B cell (primary cell): ENCODE measurements around the gene AGT. TPM values are rescaled to one million over a fixed set of nuclear protein-coding genes. Genes with fewer than 3 reads are reported as not detected.

ENCODE experiments used
- ATAC-seq: fragments of 200-7000 bp; cut with Tn5 transposase; one replicate; pipeline ENCODE4 v1.10.0; 2021; ENCODE audit warnings: low read depth, mild to moderate bottlenecking, moderate number of reproducible peaks, moderate library complexity
- CTCF ChIA-PET: fragments of 350-600 bp; sonication (Branson Sonifier 250); formaldehyde crosslinking; loops from one replicate; lab custom pipeline; 2021; ENCODE audit warnings: antibody characterized with exemption, inconsistent platforms; lab: Charles Lee
- POLR2A ChIA-PET: fragments of 350-600 bp; sonication (Branson Sonifier 250); formaldehyde crosslinking; loops from one replicate; lab custom pipeline; 2021; ENCODE audit warnings: antibody characterized with exemption; lab: Charles Lee
- DNase-seq: peaks from one replicate; pipeline ENCODE4 v3.0.0; 2013
- H2AFZ ChIP-seq: 2 replicates; pipeline ENCODE4 v1.6.1; 2012; ENCODE audit warnings: mild to moderate bottlenecking, low read depth, low read length; ENCODE audit not compliant: insufficient read depth, poor library complexity, severe bottlenecking
- H3K27ac ChIP-seq, 2 donors: 1 replicate in 1 of 2; 2 replicates in 1 of 2; pipeline ENCODE4 v1.5.1; 2012 to 2013; ENCODE audit warnings: low read length in 2 of 2, mild to moderate bottlenecking in 2 of 2, moderate library complexity in 1 of 2
- H3K27me3 ChIP-seq, 4 experiments: fragments of 200-600 bp in 1 of 4; sonication (generic) in 1 of 4; replicated peaks in 1 of 4; 1 replicate in 2 of 4; 2 replicates in 2 of 4; pipeline versions ENCODE4 v1.6.1 to v1.7.0; 2013 to 2016; ENCODE audit warnings: low read length in 3 of 4, mild to moderate bottlenecking in 2 of 4, mixed read lengths in 1 of 4, moderate library complexity in 1 of 4; ENCODE audit not compliant: insufficient read depth in 4 of 4, control insufficient read depth in 3 of 4; ENCODE audit errors: control extremely low read depth in 1 of 4
- H3K36me3 ChIP-seq, 2 experiments: replicated peaks in 1 of 2; 1 replicate in 1 of 2; 2 replicates in 1 of 2; pipeline versions ENCODE4 v1.6.1 to v1.7.1; 2013; ENCODE audit warnings: low read length in 1 of 2; ENCODE audit not compliant: insufficient read depth in 2 of 2, control insufficient read depth in 1 of 2; ENCODE audit errors: control extremely low read depth in 1 of 2, extremely low read depth in 1 of 2
- H3K4me1 ChIP-seq, 2 donors: fragments of 200-600 bp in 1 of 2; sonication (generic) in 1 of 2; 1 replicate in 1 of 2; 2 replicates in 1 of 2; pipeline versions ENCODE4 v1.5.1 to v1.6.1; 2013 to 2017; ENCODE audit warnings: low read length in 2 of 2; ENCODE audit not compliant: control insufficient read depth in 2 of 2, insufficient read depth in 2 of 2
- H3K4me2 ChIP-seq: replicated peaks from 2 replicates; pipeline ENCODE3; 2012; ENCODE audit warnings: mild to moderate bottlenecking, low read depth, low read length; ENCODE audit not compliant: poor library complexity, severe bottlenecking
- H3K4me3 ChIP-seq, 5 experiments: fragments of 200-600 bp in 1 of 5; sonication (generic) in 1 of 5; 1 replicate in 3 of 5; 2 replicates in 2 of 5; pipeline versions ENCODE4 v1.5.1 to v1.7.0; 2011 to 2016; ENCODE audit warnings: low read length in 4 of 5, mild to moderate bottlenecking in 4 of 5, low read depth in 2 of 5, control low read depth in 1 of 5, moderate library complexity in 1 of 5; ENCODE audit not compliant: insufficient read depth in 1 of 5; ENCODE audit errors: control extremely low read depth in 1 of 5, extremely low read depth in 1 of 5
- H3K79me2 ChIP-seq: fragments of 200-600 bp; sonication (generic); one replicate; pipeline ENCODE4 v1.6.0; 2016; ENCODE audit warnings: low read length; ENCODE audit not compliant: control insufficient read depth, insufficient read depth
- H3K9ac ChIP-seq: fragments of 200-600 bp; sonication (generic); 2 replicates; pipeline ENCODE4 v1.6.1; 2017; ENCODE audit warnings: mild to moderate bottlenecking, low read length, moderate library complexity
- H3K9me3 ChIP-seq, 3 donors: one replicate each; pipeline versions ENCODE4 v1.6.1 to v1.7.1; 2013; ENCODE audit warnings: low read length in 2 of 3; ENCODE audit not compliant: control insufficient read depth in 2 of 3, insufficient read depth in 1 of 3; ENCODE audit errors: control extremely low read depth in 1 of 3
- H4K20me1 ChIP-seq: 2 replicates; pipeline ENCODE4 v1.6.0; 2012; ENCODE audit warnings: mild to moderate bottlenecking, low read length; ENCODE audit not compliant: insufficient read depth, control insufficient read depth, poor library complexity, severe bottlenecking
- H3K27ac Mint-ChIP-seq: one replicate; pipeline ENCODE4 v1.8.0; 2021; ENCODE audit warnings: mixed read lengths
- H3K27me3 Mint-ChIP-seq: one replicate; pipeline ENCODE4 v1.8.0; 2021; ENCODE audit warnings: mixed read lengths
- H3K4me1 Mint-ChIP-seq: one replicate; pipeline ENCODE4 v1.8.0; 2021; ENCODE audit warnings: mixed read lengths
- H3K4me3 Mint-ChIP-seq: one replicate; pipeline ENCODE4 v1.8.0; 2021; ENCODE audit warnings: mixed read lengths
- H3K9me3 Mint-ChIP-seq: one replicate; pipeline ENCODE4 v1.8.0; 2022; ENCODE audit warnings: mixed read lengths; ENCODE audit not compliant: insufficient read depth
- EZH2 ChIP-seq: IDR thresholded peaks from 2 replicates; pipeline ENCODE4 v1.6.1; 2012; ENCODE audit warnings: borderline replicate concordance, low read depth, mild to moderate bottlenecking, moderate library complexity, low read length; ENCODE audit not compliant: insufficient read depth, poor library complexity, severe bottlenecking
- WGBS: methylation state at CpG from one replicate; pipeline ENCODE4 v1.1.5; 2013; ENCODE audit warnings: missing lambda C conversion rate; ENCODE audit not compliant: insufficient coverage; 5-methylcytosine and 5-hydroxymethylcytosine counted together
- intact Hi-C: fragments of 100-400 bp; cut with micrococcal nuclease; formaldehyde crosslinking; loops from one replicate; pipeline ENCODE4 v1.10.0; 2022
- polyA plus RNA-seq: library from polyadenylated mRNA; depleted of rRNA; stranded (reverse); fragments of >200 nt; gene quantifications from 2 replicates; pipeline ENCODE4 v1.2.3, GENCODE V29; 2012
- total RNA-seq, 2 donors: library from RNA; stranded (reverse); fragments of 120-200 nt in 1 of 2; gene quantifications; 1 replicate in 1 of 2; 2 replicates in 1 of 2; pipeline versions ENCODE4 v1.2.3 to v1.2.4, GENCODE V29; 2013 to 2022
- TF ChIP-seq, protein P1 (sequence below): fragments of 200-600 bp; IDR thresholded peaks from one replicate; pipeline ENCODE4 v1.8.0; 2022; ENCODE audit warnings: antibody characterized with exemption, mild to moderate bottlenecking

Gene AGT
- total and polyA plus RNA-seq, 2 donors (not counting 1 experiment from before 2014, with no cell fraction given): not detected

DNA sequence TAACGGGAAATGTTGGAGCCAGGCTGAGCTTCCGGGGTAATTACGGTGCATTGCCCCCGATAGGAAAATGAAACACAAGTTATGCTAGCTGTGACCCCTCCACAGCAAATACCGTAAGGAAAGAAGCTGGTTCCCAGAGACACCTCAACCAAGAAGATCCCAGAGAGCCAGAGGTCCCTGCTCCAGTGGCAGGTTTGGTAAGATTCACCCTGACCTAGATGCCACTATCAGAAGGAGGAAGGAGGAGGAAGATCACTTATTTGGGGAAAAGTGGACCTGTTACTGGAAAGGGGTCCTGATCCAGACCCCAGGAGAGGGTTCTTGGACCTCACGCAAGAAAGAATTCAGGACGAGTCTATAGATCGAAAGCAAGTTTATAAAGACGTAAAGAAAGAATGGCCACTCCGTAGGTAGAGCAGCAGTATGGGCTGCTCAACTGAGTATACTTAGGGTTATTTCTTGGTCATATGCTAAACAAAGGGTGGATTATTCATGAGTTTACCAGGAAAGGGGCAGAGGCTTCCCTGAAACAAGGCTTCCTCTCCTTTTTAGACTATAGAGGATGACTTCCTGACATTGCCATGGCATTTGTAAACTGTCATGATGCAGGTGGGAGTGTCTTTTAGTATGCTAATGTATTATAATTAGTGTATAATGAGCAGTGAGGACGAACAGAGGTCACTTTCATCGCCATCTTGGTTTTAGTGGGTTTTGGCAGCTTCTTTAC is 25.8 kb upstream of the AGT start:
- no peaks in the 10 kb centered on the region for H3K36me3 ChIP-seq
- DNase-seq (no peak), ATAC-seq (no peak)
- ChIA-PET CTCF (no interaction called here), POLR2A (no interaction called here)
- no peak overlapping the region for H3K4me3 ChIP-seq
- Mint-ChIP-seq H3K4me3 (no peak overlapping the region), H3K27me3 (peaks cover 38% of the 10 kb centered on the region), H3K4me1 (no peaks in the 10 kb centered on the region), H3K27ac (no peak overlapping the region), H3K9me3 (no peaks in the 10 kb centered on the region)
- H2AFZ ChIP-seq: no peak overlapping the region
- no peaks in the 10 kb centered on the region for H3K4me1 ChIP-seq
- TF ChIP-seq EZH2: no peak
- TF ChIP-seq, protein P1, sequence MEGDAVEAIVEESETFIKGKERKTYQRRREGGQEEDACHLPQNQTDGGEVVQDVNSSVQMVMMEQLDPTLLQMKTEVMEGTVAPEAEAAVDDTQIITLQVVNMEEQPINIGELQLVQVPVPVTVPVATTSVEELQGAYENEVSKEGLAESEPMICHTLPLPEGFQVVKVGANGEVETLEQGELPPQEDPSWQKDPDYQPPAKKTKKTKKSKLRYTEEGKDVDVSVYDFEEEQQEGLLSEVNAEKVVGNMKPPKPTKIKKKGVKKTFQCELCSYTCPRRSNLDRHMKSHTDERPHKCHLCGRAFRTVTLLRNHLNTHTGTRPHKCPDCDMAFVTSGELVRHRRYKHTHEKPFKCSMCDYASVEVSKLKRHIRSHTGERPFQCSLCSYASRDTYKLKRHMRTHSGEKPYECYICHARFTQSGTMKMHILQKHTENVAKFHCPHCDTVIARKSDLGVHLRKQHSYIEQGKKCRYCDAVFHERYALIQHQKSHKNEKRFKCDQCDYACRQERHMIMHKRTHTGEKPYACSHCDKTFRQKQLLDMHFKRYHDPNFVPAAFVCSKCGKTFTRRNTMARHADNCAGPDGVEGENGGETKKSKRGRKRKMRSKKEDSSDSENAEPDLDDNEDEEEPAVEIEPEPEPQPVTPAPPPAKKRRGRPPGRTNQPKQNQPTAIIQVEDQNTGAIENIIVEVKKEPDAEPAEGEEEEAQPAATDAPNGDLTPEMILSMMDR: no peak
- intact Hi-C loops: no loop called here
- WGBS: 96% methylated on average over 7 of the region's 12 CpGs
- H3K79me2 ChIP-seq: no peaks in the 10 kb centered on the region
- no peak overlapping the region for H3K27ac ChIP-seq
- no peak overlapping the region for H3K4me2 ChIP-seq
- peaks cover 0 to 10% (median 0%) of the 10 kb centered on the region in 4 experiments for H3K27me3 ChIP-seq
- H4K20me1 ChIP-seq: no peaks in the 10 kb centered on the region
- H3K9me3 ChIP-seq: peaks cover 0 to 3% (median 0%) of the 10 kb centered on the region in 3 donors
- no peak overlapping the region for H3K9ac ChIP-seq

DNA sequence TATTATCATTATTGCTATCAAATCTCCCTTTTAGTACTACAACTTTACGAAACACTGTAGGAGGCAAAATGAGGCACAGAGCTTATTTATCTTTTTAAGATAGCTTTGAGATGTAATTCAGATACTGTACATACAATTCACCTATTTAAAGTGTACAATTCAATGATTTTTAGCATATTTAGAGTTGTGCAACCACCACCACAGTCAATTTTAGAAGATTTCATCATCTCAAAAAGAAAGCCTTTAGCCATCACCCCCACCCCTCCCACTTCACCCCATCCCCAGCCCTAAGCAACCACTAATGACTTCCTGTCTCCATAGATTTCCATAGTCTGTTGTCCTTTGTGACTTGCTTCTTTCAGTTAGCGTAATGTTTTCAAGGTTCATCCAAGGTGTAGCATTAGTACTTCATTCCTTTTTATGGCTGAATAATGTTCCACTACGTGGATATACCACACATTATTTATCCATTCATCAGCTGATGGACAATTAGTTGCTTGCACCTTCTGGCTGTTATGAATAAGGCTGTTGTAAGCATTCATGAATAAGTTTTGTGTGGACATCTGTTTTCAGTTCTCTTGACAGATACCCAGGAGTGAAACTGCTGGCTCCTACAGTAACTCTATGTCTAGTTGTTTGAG is 23.8 kb upstream of the AGT start:
- POLR2A ChIA-PET: no interaction called here
- H3K4me1 Mint-ChIP-seq: no peaks in the 10 kb centered on the region

More for the DNA sequence above, 23.8 kb upstream of the AGT start:
- H3K9ac ChIP-seq: no peak overlapping the region
- Mint-ChIP-seq H3K27me3 (peaks cover 38% of the 10 kb centered on the region), H3K4me3 (no peak overlapping the region), H3K27ac (no peak overlapping the region), H3K9me3 (no peaks in the 10 kb centered on the region)
- H3K4me3 ChIP-seq: no peak overlapping the region
- TF ChIP-seq, protein P1: no peak
- no peak for TF ChIP-seq EZH2
- intact Hi-C loops: no loop called here
- H2AFZ ChIP-seq: no peak overlapping the region
- H3K27ac ChIP-seq: no peak overlapping the region
- H3K4me2 ChIP-seq: no peak overlapping the region
- no peaks in the 10 kb centered on the region for H3K4me1 ChIP-seq
- CTCF ChIA-PET: no interaction called here
- DNase-seq: no peak
- no peak for ATAC-seq
- peaks cover 0 to 6% (median 0%) of the 10 kb centered on the region in 4 experiments for H3K27me3 ChIP-seq
- no peaks in the 10 kb centered on the region for H3K79me2 ChIP-seq
- H4K20me1 ChIP-seq: no peaks in the 10 kb centered on the region
- H3K36me3 ChIP-seq: no peaks in the 10 kb centered on the region
- no CpG with 5 or more reads among the region's 3 CpGs for WGBS
- H3K9me3 ChIP-seq: peaks cover 0 to 3% (median 0%) of the 10 kb centered on the region in 3 donors
